Stimulated activated CD8-positive, alpha-beta memory T cell treated with anti-CD3 and anti-CD28 coated beads, Interleukin-12 subunit alpha, Interleukin-12 subunit beta, amount 100 ng/mL, for 24 hours (primary cell): ENCODE measurements around the gene DCC.

Experiments
- DNase-seq: peaks from one replicate; pipeline ENCODE4 v3.0.0-alpha.2; 2020; ENCODE audit errors: extremely low read depth

Gene DCC

GRCh38 chr18:52496426-52496825 lies 156.4 kb downstream of the DCC start:
- no peak for DNase-seq

DNA sequence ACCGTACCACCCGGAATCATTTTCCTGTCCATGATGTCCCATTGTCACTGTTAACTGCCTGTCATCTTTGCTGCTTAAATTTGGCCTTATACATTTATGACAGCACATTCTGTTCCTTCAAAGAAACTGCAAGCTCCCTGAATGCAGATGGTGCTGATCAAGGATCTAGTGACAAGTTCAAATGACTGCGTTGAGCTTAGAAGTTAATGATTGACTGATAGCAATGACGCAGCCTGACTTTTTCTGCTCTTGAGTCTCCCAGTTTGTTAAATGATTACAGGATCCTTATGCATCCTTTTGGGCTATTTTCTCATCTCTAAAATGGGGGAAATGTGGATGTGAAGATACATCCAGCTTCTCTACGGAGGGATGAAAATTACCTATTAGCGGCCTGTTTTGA lies 159.0 kb downstream of the DCC start:
- no peak for DNase-seq

- DNase-seq: no peak
Observed at GRCh38 chr18:52499644-52500043, 159.6 kb downstream of the DCC start.

DNA sequence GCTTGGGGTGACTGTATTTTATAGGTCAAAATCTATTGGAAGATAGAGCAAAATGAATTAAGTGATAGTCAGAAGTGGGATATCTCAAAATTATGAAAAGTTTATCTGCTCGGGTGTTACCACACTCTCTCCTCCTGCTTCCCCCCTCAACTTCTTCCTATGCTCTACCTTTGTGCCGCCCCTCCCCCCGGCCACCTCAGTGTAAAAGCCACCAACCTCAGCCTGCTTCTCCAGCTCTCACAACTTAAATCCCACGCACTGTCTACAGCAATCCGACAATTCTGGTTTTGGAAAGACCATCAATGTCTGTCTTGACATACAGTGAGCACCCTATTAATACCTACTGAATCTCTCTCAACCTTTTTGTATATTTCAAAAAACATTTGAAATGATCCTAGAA lies 164.6 kb downstream of the DCC start:
- DNase-seq: no peak

GRCh38 chr18:52510139-52510538 lies 170.1 kb downstream of the DCC start:
- DNase-seq: no peak

GRCh38 chr18:52518086-52518485 lies 178.1 kb downstream of the DCC start:
- DNase-seq: no peak

DNA sequence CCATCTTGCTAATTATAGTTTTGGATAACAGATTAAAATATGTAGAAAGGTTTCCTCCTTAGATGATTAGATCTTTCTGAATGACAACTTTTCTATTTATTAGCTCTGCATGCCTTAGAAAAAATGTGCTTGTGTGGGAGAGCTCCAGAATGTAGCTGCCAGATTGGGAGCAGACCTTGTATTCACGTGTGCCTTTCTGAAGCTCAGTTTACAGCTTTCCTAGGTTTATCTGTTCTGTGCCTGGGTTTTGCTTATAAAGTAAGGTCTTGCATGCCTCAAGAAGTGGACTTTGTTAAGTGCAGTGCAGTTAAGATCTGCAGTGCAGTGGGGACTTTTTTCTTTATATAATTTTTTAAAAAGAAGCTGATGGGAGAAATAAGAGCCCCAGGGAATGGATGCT lies 179.0 kb downstream of the DCC start:
- no peak for DNase-seq

- no peak for DNase-seq
Observed at GRCh38 chr18:52523566-52523965, 183.6 kb downstream of the DCC start.

DNA sequence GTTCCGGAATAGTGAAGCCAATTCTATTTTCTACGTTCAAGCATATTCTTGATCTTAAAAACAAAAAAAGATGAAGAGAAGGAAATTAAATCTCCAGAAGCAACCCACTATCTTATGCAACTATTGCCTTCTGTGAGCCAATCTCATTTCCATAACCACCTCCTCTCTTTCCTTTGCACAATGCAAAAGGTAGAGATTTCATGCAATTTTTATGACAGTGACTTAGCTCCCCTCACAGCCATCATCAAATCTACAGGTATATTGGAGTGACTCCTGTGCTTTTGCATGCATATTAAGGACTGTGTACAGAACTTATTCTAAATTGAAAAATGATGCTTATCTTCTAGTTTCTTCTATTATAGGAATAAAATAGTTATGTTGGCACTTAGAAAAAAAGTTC lies 191.8 kb downstream of the DCC start:
- no peak for DNase-seq

DNA sequence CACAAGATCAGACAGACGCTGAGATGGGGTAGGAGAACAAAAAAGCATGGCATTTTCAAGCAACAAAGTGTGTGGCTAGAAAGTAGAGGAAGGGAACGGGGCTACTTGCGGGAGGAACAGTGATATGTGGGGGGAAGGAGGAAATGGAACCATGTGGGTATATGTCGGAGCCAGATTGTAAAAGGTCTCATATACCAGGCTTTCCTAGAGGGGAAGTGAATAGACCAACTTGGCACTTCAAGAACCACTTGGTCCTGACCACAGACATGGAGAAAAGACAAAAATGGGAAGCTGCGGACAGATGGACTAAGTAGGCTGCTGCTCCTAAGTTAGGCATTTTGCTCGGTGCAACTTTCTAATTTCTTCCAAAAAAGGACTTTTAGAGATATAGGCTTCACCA lies 196.0 kb downstream of the DCC start:
- DNase-seq: no peak

DNA sequence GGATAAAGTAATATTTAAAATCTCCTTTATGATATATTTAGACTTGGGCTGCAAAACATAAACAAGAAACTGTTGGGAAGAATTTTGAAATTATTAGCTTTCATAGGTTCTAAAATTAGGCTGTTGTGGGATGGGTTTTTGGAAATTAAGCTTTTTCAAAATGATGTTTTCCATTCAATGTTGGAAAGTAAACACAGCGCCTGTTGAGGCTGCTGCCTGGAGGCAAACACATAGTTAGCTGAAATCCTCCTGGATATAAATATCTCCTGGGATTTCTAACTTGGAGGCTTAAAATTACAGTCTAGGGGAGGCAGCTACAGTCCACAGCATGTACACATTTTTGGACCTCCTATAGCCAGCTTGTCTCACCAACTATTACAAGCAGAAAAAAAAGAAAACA lies 197.3 kb downstream of the DCC start:
- DNase-seq: no peak

DNA sequence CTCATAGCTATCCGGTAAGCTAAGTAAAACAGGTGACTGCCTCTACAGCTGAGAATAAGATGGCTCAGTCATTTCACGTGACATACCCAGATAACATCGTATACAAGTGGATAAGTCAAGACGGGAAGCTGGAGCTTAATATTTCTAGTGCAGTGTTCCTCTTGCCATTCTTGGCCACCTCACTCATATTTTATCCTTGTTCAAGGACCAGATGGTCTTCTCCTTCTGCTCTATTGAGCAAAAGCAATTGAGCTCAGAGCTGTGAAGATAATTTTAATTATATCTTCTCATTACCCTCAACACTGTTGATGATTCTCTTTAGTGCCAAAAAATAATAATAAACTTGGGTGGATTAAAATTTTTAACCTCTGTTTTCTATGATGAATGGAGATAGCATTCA lies 201.1 kb downstream of the DCC start:
- DNase-seq: no peak

DNA sequence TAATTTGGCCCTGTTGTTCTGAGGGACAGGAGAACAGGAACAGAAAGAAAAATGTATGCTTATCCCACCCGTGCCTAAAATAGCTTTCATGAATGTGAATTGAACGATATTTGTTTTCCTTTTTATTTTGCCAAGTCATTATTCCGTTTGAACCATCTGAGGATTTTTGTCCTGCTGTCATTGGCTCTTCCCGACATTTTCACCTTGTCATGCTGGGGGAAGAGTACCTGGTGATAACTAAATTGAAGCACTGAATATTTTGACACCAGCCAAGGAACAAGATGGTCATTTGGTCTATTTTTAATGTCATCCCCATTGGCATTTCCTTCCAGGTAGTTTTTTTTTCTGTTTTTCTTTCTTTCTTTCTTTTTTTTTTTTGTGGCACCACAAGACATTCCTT lies 204.1 kb downstream of the DCC start:
- DNase-seq: no peak

GRCh38 chr18:52546686-52547346 lies 206.8 kb downstream of the DCC start:
- DNase-seq: no peak

- no peak for DNase-seq
Observed at GRCh38 chr18:52553441-52553840, 213.4 kb downstream of the DCC start.

DNA sequence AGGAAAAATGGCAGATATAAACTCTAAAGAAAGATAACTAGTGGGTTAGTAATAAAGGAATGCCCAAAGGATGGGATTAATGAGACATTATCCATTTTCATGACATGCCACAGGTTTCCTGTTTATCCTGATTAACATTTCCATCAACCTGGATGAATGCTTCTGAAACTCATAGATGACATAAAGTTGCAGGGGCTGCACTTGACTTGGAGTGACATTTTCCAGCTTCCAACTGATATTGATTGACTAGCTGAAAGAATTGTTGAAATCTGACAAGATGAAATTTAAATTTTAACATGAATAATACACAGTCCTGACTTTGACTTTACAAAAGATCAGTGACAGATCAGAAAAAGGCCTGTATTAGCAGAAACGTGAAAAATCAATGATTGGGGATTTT lies 214.2 kb downstream of the DCC start:
- DNase-seq: no peak

DNA sequence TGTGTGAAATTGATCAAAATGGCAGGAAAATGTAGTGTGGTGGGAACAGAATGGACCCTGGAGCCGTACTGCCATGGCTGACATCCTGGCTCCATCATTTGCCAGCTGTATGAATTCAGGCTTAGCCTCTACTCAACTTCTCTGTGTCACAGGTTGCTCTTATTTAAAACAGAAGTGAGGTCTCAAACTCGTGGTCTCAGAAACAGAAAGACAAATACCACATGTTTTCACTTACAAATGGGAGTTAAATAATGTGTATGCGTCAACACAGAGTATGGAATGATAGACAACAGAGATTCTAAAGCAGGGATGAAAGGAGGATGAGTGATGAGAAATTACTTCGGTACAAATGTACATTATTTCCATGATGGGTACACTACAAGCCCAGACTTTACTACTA lies 227.4 kb downstream of the DCC start:
- DNase-seq: no peak

DNA sequence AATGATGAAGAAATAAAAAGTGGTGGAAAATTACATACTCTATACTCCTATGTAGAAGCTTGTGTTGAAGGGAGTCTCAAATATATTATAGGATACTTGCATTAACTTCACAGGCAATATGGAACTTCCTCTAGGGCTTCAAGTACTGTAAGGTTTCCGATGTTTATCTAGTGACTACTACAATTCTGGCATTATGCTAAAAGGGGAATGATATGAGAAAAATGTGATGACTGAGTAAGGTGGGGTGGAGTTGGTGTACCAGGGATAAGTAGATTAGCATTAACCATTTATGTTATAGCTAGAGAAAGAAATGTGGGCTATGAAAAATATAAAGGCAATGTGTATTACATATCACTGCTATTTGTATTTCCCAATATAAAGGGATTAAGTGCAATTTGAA lies 229.5 kb downstream of the DCC start:
- no peak for DNase-seq

DNA sequence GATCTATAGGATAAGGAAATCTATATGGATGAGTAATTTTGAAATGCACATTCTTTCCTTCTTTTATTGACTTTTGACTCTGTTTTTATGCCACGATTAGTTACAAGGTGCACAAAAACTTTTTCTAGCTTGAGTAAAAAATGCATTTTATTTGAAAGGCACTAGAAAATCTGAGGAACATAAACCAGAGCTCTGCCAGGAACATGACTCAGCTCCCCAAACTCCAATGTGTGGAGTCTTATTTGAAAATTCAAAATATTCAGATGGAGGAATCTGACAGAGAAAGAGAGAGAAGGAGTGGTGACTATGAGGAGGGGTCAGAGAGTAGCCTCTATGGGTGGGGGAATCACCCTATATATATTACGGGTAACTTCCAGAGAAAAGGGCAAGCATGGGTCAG lies 231.0 kb downstream of the DCC start:
- no peak for DNase-seq

- DNase-seq: no peak
Observed at GRCh38 chr18:52572036-52573000, 232.3 kb downstream of the DCC start.

- no peak for DNase-seq
Observed at GRCh38 chr18:52577795-52578194, 237.8 kb downstream of the DCC start.

GRCh38 chr18:52582061-52582460 lies 242.1 kb downstream of the DCC start:
- no peak for DNase-seq

DNA sequence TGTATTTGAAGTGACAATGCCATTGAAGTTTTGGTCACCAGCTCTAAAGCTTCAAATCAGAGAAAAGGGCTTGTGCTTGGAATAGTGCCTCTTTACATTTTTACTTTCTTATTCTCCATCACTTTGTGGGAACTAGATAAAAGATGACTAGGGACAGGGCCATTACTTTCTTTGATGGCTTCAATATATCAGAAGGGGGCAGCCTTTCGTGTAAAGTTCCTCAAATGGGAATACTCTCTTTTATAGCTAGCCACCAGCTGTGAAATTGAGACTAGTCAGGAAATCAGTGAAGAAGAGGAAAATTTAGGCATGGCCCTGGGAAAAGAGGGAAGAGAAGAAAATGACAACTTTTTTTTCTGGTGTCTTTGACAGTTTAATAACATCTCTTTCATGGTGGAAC lies 242.5 kb downstream of the DCC start:
- no peak for DNase-seq
